OCI-LY3 (cell line): ENCODE measurements around the gene FOLR3.
"Not testable (repeated sequence)": the region's sequence is repeated elsewhere in the genome, so short reads cannot be mapped to it uniquely, and the experiment has no call there.

Experiments
- H2AFZ ChIP-seq: fragments of 200-600, 300-600 bp; shearing (Covaris generic); 2 replicates; pipeline ENCODE4 v1.6.0; 2014; ENCODE audit warnings: antibody characterized with exemption, low read depth, low read length
- H3K27ac ChIP-seq: fragments of 200-600, 300-600 bp; sonication (generic); 2 replicates; pipeline ENCODE4 v1.5.1; 2014; ENCODE audit warnings: mild to moderate bottlenecking, low read length, moderate library complexity, mixed read lengths
- H3K27me3 ChIP-seq: fragments of 200-600, 300-600 bp; sonication (generic); 2 replicates; pipeline ENCODE4 v1.6.1; 2014; ENCODE audit warnings: low read depth, low read length, mixed read lengths
- H3K36me3 ChIP-seq: fragments of 200-600, 300-600 bp; sonication (generic); replicated peaks from 2 replicates; pipeline ENCODE3; 2014; ENCODE audit warnings: low read depth, low read length, mixed read lengths
- H3K4me1 ChIP-seq: fragments of 300-600, 200-600 bp; sonication (generic); 2 replicates; pipeline ENCODE4 v1.6.1; 2014; ENCODE audit warnings: low read length, mixed read lengths
- H3K4me2 ChIP-seq: fragments of 200-600, 300-600 bp; sonication (generic); 2 replicates; pipeline ENCODE4 v1.6.1; 2014; ENCODE audit warnings: low read length, mixed read lengths
- H3K4me3 ChIP-seq: fragments of 300-600, 200-600 bp; sonication (generic); 2 replicates; pipeline ENCODE4 v1.5.1; 2014; ENCODE audit warnings: antibody characterized with exemption, mild to moderate bottlenecking, low read length, moderate library complexity
- H3K79me2 ChIP-seq: fragments of 300-600, 200-600 bp; shearing (Covaris generic); 2 replicates; pipeline ENCODE4 v1.6.1; 2014; ENCODE audit warnings: mild to moderate bottlenecking, low read length, mixed read lengths
- H3K9ac ChIP-seq: fragments of 300-600, 200-600 bp; shearing (Covaris generic); 2 replicates; pipeline ENCODE4 v1.6.0; 2014; ENCODE audit warnings: mild to moderate bottlenecking, low read length, moderate library complexity
- H3K9me3 ChIP-seq: fragments of 200-600, 300-600 bp; shearing (Covaris generic); 2 replicates; pipeline ENCODE4 v1.6.1; 2014; ENCODE audit warnings: low read length, mixed read lengths; ENCODE audit not compliant: insufficient read depth
- H4K20me1 ChIP-seq: fragments of 200-600, 300-600 bp; sonication (generic); 2 replicates; pipeline ENCODE4 v1.6.1; 2016; ENCODE audit warnings: low read length, mixed read lengths; ENCODE audit not compliant: insufficient read depth
- EZH2phosphoT487 ChIP-seq: fragments of 200-600 bp; shearing (Covaris generic); IDR thresholded peaks from 2 replicates; pipeline ENCODE4 v1.6.1; 2018; ENCODE audit warnings: antibody characterized with exemption, mixed run types, low read depth
- TF ChIP-seq, protein P1 (sequence below): fragments of 200-600, 300-600 bp; sonication (generic); IDR thresholded peaks from 2 replicates; pipeline ENCODE4 v1.5.1; 2014; ENCODE audit warnings: antibody characterized with exemption, low read length, low read depth

Gene FOLR3

DNA sequence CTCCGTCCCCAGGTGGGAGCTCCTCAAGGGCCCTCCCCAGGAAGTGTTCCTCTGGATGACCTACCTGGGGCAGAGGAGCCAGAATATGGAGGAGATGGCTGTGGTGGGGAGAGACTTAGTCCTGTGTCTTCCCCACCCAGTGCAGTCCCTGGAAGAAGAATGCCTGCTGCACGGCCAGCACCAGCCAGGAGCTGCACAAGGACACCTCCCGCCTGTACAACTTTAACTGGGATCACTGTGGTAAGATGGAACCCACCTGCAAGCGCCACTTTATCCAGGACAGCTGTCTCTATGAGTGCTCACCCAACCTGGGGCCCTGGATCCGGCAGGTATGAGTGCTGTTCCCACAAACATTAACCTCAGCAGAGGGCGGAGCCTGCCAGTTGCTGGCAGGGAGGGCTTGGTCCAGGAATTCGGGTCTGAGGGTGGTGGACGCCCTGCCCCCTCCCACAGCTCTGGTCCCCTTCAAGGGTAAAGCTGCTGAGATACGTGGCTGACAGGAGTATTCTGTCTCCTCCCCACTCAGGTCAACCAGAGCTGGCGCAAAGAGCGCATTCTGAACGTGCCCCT lies 3.4 kb downstream of the FOLR3 start:
- H3K4me3 ChIP-seq, result no peak overlapping the region
- H3K4me2 ChIP-seq, result no peak overlapping the region
- no peaks in the 10 kb centered on the region for H3K4me1 ChIP-seq
- no peak for TF ChIP-seq EZH2phosphoT487
- TF ChIP-seq, protein P1, sequence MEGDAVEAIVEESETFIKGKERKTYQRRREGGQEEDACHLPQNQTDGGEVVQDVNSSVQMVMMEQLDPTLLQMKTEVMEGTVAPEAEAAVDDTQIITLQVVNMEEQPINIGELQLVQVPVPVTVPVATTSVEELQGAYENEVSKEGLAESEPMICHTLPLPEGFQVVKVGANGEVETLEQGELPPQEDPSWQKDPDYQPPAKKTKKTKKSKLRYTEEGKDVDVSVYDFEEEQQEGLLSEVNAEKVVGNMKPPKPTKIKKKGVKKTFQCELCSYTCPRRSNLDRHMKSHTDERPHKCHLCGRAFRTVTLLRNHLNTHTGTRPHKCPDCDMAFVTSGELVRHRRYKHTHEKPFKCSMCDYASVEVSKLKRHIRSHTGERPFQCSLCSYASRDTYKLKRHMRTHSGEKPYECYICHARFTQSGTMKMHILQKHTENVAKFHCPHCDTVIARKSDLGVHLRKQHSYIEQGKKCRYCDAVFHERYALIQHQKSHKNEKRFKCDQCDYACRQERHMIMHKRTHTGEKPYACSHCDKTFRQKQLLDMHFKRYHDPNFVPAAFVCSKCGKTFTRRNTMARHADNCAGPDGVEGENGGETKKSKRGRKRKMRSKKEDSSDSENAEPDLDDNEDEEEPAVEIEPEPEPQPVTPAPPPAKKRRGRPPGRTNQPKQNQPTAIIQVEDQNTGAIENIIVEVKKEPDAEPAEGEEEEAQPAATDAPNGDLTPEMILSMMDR, result no peak
- H3K27ac ChIP-seq, result no peak overlapping the region
- no peak overlapping the region for H2AFZ ChIP-seq
- no peak overlapping the region for H3K9ac ChIP-seq
- H3K27me3 ChIP-seq, result peaks cover 15% of the 10 kb centered on the region
- no peaks in the 10 kb centered on the region for H3K9me3 ChIP-seq
- no peaks in the 10 kb centered on the region for H3K36me3 ChIP-seq
- no peaks in the 10 kb centered on the region for H4K20me1 ChIP-seq
- H3K79me2 ChIP-seq, result no peaks in the 10 kb centered on the region

- TF ChIP-seq, protein P1, result no peak
- TF ChIP-seq EZH2phosphoT487, result no peak
- H3K27me3 ChIP-seq, result peaks cover 15% of the 10 kb centered on the region
Measured at GRCh38 chr11:72139500-72139899, 4.0 kb downstream of the FOLR3 start.

GRCh38 chr11:72140661-72141060 lies 5.1 kb downstream of the FOLR3 start:
- H4K20me1 ChIP-seq, result no peaks in the 10 kb centered on the region
- H3K27ac ChIP-seq, result no peak overlapping the region

More at GRCh38 chr11:72139500-72139899, 4.0 kb downstream of the FOLR3 start:
- Histone ChIP-seq H3K9ac (no peak overlapping the region), H3K4me1 (no peaks in the 10 kb centered on the region), H3K4me2 (no peak overlapping the region), H3K9me3 (no peaks in the 10 kb centered on the region), H4K20me1 (no peaks in the 10 kb centered on the region), H3K79me2 (no peaks in the 10 kb centered on the region), H3K4me3 (no peak overlapping the region), H2AFZ (no peak overlapping the region), H3K27ac (no peak overlapping the region), H3K36me3 (no peaks in the 10 kb centered on the region)

DNA sequence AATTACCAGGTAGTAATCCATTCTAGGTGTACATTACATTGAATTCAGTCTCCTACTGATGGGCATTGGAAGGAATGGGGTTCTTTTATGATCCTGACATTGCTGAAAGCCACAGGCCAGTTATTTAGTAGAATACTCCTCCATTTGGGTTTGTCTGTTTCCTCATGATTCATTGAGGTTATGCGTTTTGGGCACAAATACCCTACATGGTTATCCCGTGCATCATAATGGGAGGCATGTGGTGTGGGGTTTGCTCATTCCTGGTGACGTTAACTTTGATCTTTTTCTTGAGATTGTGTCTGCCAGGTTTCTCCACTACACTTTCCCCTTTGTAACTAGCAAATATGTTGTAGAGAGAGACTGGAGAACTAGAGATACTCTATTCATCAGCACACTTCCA lies 5.5 kb downstream of the FOLR3 start:
- TF ChIP-seq, protein P1, result no peak
- TF ChIP-seq EZH2phosphoT487, result no peak
- H3K4me1 ChIP-seq, result no peaks in the 10 kb centered on the region
- H3K9me3 ChIP-seq, result no peaks in the 10 kb centered on the region
- H3K4me2 ChIP-seq, result no peak overlapping the region
- no peak overlapping the region for H3K27ac ChIP-seq
- no peaks in the 10 kb centered on the region for H3K79me2 ChIP-seq
- H3K9ac ChIP-seq, result no peak overlapping the region
- peaks cover 15% of the 10 kb centered on the region for H3K27me3 ChIP-seq
- H4K20me1 ChIP-seq, result no peaks in the 10 kb centered on the region
- no peak overlapping the region for H3K4me3 ChIP-seq
- no peak overlapping the region for H2AFZ ChIP-seq
- no peaks in the 10 kb centered on the region for H3K36me3 ChIP-seq

More at GRCh38 chr11:72140661-72141060, 5.1 kb downstream of the FOLR3 start:
- Histone ChIP-seq H3K36me3 (no peaks in the 10 kb centered on the region), H3K9ac (no peak overlapping the region), H3K4me2 (no peak overlapping the region), H3K27me3 (peaks cover 15% of the 10 kb centered on the region), H3K79me2 (no peaks in the 10 kb centered on the region), H2AFZ (no peak overlapping the region), H3K4me1 (no peaks in the 10 kb centered on the region), H3K4me3 (no peak overlapping the region), H3K9me3 (no peaks in the 10 kb centered on the region)
- TF ChIP-seq, protein P1, result no peak
- TF ChIP-seq EZH2phosphoT487, result no peak

GRCh38 chr11:72142086-72142485 lies 6.6 kb downstream of the FOLR3 start:
- not testable (repeated sequence) for H3K4me3 ChIP-seq, H3K79me2 ChIP-seq, H3K36me3 ChIP-seq, H3K9ac ChIP-seq, H3K4me2 ChIP-seq, H2AFZ ChIP-seq, H3K27ac ChIP-seq, H4K20me1 ChIP-seq, H3K4me1 ChIP-seq, H3K9me3 ChIP-seq
- H3K27me3 ChIP-seq, result peaks cover 15% of the 10 kb centered on the region

DNA sequence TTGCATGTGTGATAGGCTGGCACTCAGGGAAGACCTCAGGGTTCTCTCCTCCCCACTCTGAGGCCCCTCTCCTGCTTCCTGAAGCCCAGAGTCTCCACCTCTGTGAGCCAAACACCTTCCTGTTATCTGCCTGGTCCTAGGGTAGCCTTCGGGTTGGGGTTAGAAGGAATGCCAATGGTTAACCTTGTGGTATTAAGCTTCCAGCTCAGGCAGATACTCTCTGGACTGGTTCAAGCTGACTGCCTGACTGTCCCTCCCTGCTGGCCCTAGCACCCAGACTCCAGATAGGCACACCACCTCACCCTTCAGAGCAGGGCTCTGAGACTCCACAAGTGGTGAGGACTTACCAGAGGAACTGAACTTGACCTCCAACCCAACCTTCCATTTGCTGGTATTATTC lies 7.0 kb downstream of the FOLR3 start:
- not testable (repeated sequence) for H3K9ac ChIP-seq, H4K20me1 ChIP-seq, H2AFZ ChIP-seq, H3K79me2 ChIP-seq, H3K36me3 ChIP-seq, H3K9me3 ChIP-seq, H3K4me3 ChIP-seq, H3K27ac ChIP-seq, H3K4me1 ChIP-seq, H3K4me2 ChIP-seq
- peaks cover 15% of the 10 kb centered on the region for H3K27me3 ChIP-seq
